ENCODE data around the gene LIN9. TPM values are rescaled to one million over a fixed set of nuclear protein-coding genes. Genes with fewer than 3 reads are reported as not detected.

The LIN9 gene
- total RNA-seq, 1 donor from 2014 or later = 0.43 TPM

DNA sequence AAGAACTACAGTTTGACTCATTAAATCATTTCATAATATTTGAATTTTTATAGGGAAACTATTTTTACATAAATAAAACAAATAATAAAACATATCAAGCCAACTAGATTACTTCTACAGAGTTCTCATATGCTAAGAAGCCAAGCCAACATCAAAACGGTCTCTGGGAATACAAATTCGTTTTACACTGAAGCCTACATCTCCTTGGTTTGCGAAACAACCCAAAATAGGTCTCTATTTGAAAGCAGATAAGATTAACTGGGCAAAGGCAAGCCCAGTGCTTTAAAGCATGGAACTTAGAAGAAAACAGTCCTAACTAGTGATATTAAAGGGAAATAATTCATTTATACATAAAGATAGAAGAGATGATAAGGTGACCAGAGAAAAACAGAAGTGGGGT is 60.2 kb downstream of the LIN9 start:
- no peak overlapping the region for H3K27ac ChIP-seq
- H3K9me3 ChIP-seq = no peaks in the 10 kb centered on the region
- no peak overlapping the region for H3K4me3 ChIP-seq
- H3K27me3 ChIP-seq = no peaks in the 10 kb centered on the region
- intact Hi-C loops (cut with DNase I) = no loop called here
- TF ChIP-seq, protein P1, sequence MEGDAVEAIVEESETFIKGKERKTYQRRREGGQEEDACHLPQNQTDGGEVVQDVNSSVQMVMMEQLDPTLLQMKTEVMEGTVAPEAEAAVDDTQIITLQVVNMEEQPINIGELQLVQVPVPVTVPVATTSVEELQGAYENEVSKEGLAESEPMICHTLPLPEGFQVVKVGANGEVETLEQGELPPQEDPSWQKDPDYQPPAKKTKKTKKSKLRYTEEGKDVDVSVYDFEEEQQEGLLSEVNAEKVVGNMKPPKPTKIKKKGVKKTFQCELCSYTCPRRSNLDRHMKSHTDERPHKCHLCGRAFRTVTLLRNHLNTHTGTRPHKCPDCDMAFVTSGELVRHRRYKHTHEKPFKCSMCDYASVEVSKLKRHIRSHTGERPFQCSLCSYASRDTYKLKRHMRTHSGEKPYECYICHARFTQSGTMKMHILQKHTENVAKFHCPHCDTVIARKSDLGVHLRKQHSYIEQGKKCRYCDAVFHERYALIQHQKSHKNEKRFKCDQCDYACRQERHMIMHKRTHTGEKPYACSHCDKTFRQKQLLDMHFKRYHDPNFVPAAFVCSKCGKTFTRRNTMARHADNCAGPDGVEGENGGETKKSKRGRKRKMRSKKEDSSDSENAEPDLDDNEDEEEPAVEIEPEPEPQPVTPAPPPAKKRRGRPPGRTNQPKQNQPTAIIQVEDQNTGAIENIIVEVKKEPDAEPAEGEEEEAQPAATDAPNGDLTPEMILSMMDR (IDR thresholded peaks at IDR 0.05) = no peak
- H3K36me3 ChIP-seq = no peaks in the 10 kb centered on the region
- DNase-seq (ENCODE audit: low spot score in 2 of 2) = no peak
- no peaks in the 10 kb centered on the region for H3K4me1 ChIP-seq

DNA sequence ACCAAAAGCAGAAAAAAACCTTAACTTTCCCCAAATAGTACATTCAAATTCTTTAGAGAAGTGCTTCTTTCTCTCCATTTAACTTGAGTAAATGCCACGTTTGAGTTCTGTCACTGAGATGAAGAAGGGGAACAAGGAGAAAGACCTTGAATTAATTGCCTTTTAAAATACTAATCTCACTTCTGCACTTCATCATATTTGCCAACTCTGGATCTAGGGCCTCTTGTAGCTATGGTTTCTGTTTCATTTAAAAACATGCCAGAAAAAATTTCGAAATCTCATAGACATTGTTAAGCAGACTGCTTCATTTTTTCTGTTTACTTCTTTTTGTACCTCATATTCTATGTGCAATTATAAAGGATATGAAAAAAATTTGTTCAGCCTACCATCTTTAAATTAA is 60.9 kb downstream of the LIN9 start:
- no peak overlapping the region for H3K27ac ChIP-seq
- DNase-seq (ENCODE audit: low spot score in 2 of 2) = no peak
- intact Hi-C loops (cut with DNase I) = no loop called here

DNA sequence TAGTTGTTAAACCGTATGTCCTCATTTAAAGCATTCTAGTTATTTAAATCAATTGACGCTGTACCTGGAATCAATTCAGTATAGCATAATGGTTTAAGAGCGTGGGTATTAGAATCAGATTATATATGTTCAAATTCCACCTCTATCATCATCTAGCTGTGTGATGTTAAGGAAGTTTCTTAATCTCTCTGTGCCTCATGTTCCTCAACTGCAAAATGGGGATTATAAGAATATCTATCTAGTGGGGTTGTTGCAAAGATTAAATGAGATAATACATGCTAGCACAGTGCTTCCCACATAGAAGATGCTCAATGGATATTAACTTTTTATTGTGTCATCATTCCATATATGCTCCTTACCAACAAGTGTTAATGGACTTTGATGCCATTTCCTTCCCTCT is 69.5 kb downstream of the LIN9 start:
- no peaks in the 10 kb centered on the region for H3K9me3 ChIP-seq

More for the DNA sequence above, 60.9 kb downstream of the LIN9 start:
- Histone ChIP-seq H3K9me3 (no peaks in the 10 kb centered on the region), H3K36me3 (no peaks in the 10 kb centered on the region), H3K4me3 (no peak overlapping the region), H3K27me3 (no peaks in the 10 kb centered on the region), H3K4me1 (no peaks in the 10 kb centered on the region)
- TF ChIP-seq, protein P1 (IDR thresholded peaks at IDR 0.05) = no peak

DNA sequence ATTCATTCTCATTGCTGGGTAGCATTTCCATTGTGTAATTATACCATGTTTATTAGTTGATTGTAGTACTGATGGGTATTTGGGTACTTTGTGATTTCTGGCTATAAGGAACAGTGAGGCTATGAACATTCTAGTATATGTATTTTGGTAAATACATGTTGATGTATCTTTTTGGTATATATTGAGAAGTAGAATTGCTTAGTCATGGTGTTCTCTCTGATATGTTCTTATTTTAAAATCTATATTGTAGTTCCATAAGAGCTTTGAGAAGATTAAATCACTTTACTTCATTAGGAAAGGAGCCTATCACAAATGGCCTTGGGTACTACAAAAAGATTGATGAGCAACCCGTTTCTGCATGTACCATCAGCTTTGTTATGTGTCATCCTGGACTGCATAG is 72.1 kb downstream of the LIN9 start:
- Histone ChIP-seq H3K9me3 (no peaks in the 10 kb centered on the region), H3K27me3 (no peaks in the 10 kb centered on the region), H3K36me3 (no peaks in the 10 kb centered on the region), H3K4me1 (no peaks in the 10 kb centered on the region), H3K27ac (no peak overlapping the region), H3K4me3 (no peak overlapping the region)
- intact Hi-C loops (cut with DNase I) = no loop called here
- no peak for DNase-seq (ENCODE audit: low spot score in 2 of 2)
- TF ChIP-seq, protein P1 (IDR thresholded peaks at IDR 0.05) = no peak

More for the DNA sequence above, 69.5 kb downstream of the LIN9 start:
- Histone ChIP-seq H3K4me1 (no peaks in the 10 kb centered on the region), H3K27ac (no peak overlapping the region), H3K4me3 (no peak overlapping the region), H3K27me3 (no peaks in the 10 kb centered on the region), H3K36me3 (no peaks in the 10 kb centered on the region)
- TF ChIP-seq, protein P1 (IDR thresholded peaks at IDR 0.05) = no peak
- intact Hi-C loops (cut with DNase I) = no loop called here
- no peak for DNase-seq (ENCODE audit: low spot score in 2 of 2)

DNA sequence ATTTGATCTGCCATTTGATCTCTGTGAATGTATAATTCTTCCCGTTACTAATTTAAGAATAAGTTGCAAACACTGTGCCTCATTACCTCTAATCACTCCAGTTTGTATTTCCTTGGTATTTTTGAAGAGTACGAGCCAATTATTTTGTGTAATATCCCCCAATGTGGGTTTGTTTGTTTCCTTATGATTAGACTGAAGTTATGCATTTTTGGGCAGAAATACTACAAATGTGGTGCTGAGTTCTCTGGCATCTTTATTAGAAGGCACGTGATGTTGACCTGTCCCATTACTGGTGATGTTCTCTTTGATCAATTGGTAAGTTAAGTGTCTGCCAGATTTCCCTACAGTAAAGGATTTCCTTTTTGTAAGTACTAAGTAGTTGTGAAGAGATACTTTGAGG is 75.2 kb downstream of the LIN9 start:
- no peaks in the 10 kb centered on the region for H3K4me1 ChIP-seq
- no peak for DNase-seq (ENCODE audit: low spot score in 2 of 2)
- no peaks in the 10 kb centered on the region for H3K27me3 ChIP-seq
- H3K4me3 ChIP-seq = no peak overlapping the region
- H3K36me3 ChIP-seq = no peaks in the 10 kb centered on the region
- TF ChIP-seq, protein P1 (IDR thresholded peaks at IDR 0.05) = no peak
- intact Hi-C loops (cut with DNase I) = no loop called here
- H3K9me3 ChIP-seq = no peaks in the 10 kb centered on the region
- no peak overlapping the region for H3K27ac ChIP-seq

DNA sequence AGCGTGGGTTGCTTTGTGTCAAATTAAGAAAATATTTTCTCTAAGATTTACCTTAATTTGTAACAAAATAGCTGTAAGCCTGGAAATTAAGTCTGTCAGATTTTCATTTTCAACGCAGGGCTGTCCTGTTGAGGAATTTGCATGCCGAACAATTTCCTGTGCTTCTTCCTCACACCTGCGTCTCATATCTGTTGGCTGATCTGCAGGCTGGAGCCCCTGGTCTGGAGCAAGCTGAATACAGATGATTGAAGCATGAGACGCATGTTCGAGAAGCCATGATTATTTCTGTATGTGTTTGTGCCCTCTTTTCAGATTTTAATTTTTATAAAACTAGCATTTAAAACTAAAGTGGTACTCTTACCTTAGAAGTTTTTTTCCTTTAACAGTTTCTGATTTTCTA is 75.7 kb downstream of the LIN9 start:
- Histone ChIP-seq H3K9me3 (no peaks in the 10 kb centered on the region), H3K4me3 (no peak overlapping the region), H3K27ac (no peak overlapping the region), H3K4me1 (no peaks in the 10 kb centered on the region), H3K27me3 (no peaks in the 10 kb centered on the region), H3K36me3 (no peaks in the 10 kb centered on the region)
- DNase-seq (ENCODE audit: low spot score in 2 of 2) = no peak
- TF ChIP-seq, protein P1 (IDR thresholded peaks at IDR 0.05) = no peak
- intact Hi-C loops (cut with DNase I) = no loop called here
